SK-N-SH (cell line): ENCODE data around the gene TECTB. TPM values are rescaled to one million over a fixed set of nuclear protein-coding genes. Genes with fewer than 3 reads are reported as not detected.

Experiments used
- CTCF ChIA-PET: fragments of 300-600, 350-600 bp; formaldehyde crosslinking; extraction: SDS; loops from one replicate; lab custom pipeline; 2021; lab: Yijun Ruan, JAX
- POLR2A ChIA-PET: fragments of 350-600 bp; sonication (Branson Sonifier 250); formaldehyde crosslinking; extraction: SDS; loops from one replicate; lab custom pipeline; 2020; ENCODE audit warnings: antibody characterized with exemption, inconsistent platforms; lab: Yijun Ruan, JAX
- DNase-seq: peaks from one replicate; pipeline ENCODE4 v3.0.0; 2012
- H2AFZ ChIP-seq: fragments of 200-600 bp; sonication (generic); 2 replicates; pipeline ENCODE4 v1.8.1; 2016; ENCODE audit warnings: antibody characterized with exemption, mild to moderate bottlenecking, low read depth
- H3F3A ChIP-seq: fragments of 200-600 bp; sonication (generic); replicated peaks from 2 replicates; pipeline ENCODE3; 2016; ENCODE audit warnings: antibody characterized with exemption, mild to moderate bottlenecking; ENCODE audit not compliant: insufficient read depth
- H3K27ac ChIP-seq, 2 experiments: fragments of 200-500 bp in 1 of 2; fragments of 200-600 bp in 1 of 2; sonication (Bioruptor generic) in 1 of 2; sonication (generic), shearing (Covaris generic) in 1 of 2; 2 replicates each; pipeline versions ENCODE4 v1.5.1 to v1.6.1; 2014 to 2016; ENCODE audit warnings: low read depth in 2 of 2, inconsistent platforms in 1 of 2, low read length in 1 of 2, mild to moderate bottlenecking in 1 of 2, mixed read lengths in 1 of 2
- H3K27me3 ChIP-seq: fragments of 200-600 bp; sonication (generic), shearing (Covaris generic); 2 replicates; pipeline ENCODE4 v1.6.1; 2016; ENCODE audit warnings: mixed run types; ENCODE audit not compliant: insufficient read depth
- H3K36me3 ChIP-seq, 2 experiments: fragments of 200-500 bp in 1 of 2; fragments of 200-600 bp in 1 of 2; sonication (Bioruptor generic) in 1 of 2; sonication (generic) in 1 of 2; replicated peaks in 1 of 2; 2 replicates each; pipeline versions ENCODE3 to v1.5.1; 2014 to 2016; ENCODE audit warnings: low read length in 1 of 2, mild to moderate bottlenecking in 1 of 2; ENCODE audit not compliant: insufficient read depth in 2 of 2, control insufficient read depth in 1 of 2
- H3K4me1 ChIP-seq, 2 experiments: fragments of 200-500 bp in 1 of 2; fragments of 200-600 bp in 1 of 2; sonication (Bioruptor generic) in 1 of 2; sonication (generic), shearing (Covaris generic) in 1 of 2; 2 replicates each; pipeline versions ENCODE4 v1.5.1 to v1.6.1; 2014 to 2016; ENCODE audit warnings: low read depth in 1 of 2, low read length in 1 of 2, mixed run types in 1 of 2; ENCODE audit not compliant: insufficient read depth in 2 of 2, control insufficient read depth in 1 of 2
- H3K4me2 ChIP-seq: fragments of 200-600 bp; sonication (generic), shearing (Covaris generic); 2 replicates; pipeline ENCODE4 v1.6.1; 2017; ENCODE audit warnings: mixed run types
- H3K4me3 ChIP-seq, 2 experiments: fragments of 200-500 bp in 1 of 2; fragments of 200-600 bp in 1 of 2; sonication (Bioruptor generic) in 1 of 2; sonication (generic), shearing (Covaris generic) in 1 of 2; 2 replicates each; pipeline versions ENCODE4 v1.5.1 to v1.8.1; 2014 to 2016; ENCODE audit warnings: low read depth in 2 of 2, inconsistent platforms in 1 of 2, low read length in 1 of 2, mild to moderate bottlenecking in 1 of 2, mixed read lengths in 1 of 2, moderate library complexity in 1 of 2
- H3K79me2 ChIP-seq: fragments of 200-600 bp; sonication (generic); 2 replicates; pipeline ENCODE4 v1.8.1; 2017; ENCODE audit warnings: mild to moderate bottlenecking; ENCODE audit not compliant: insufficient read depth
- H3K9ac ChIP-seq: fragments of 200-600 bp; sonication (generic); 2 replicates; pipeline ENCODE4 v1.6.1; 2017; ENCODE audit warnings: mixed run types
- H3K9me2 ChIP-seq: fragments of 200-600 bp; sonication (generic); 2 replicates; pipeline ENCODE4 v1.6.1; 2017; ENCODE audit warnings: mixed run types
- H3K9me3 ChIP-seq: fragments of 200-600 bp; sonication (generic); 2 replicates; pipeline ENCODE4 v1.6.1; 2017; ENCODE audit warnings: mixed run types, mild to moderate bottlenecking, moderate library complexity
- H4K20me1 ChIP-seq: fragments of 200-600 bp; sonication (generic); 2 replicates; pipeline ENCODE4 v1.6.1; 2017; ENCODE audit warnings: mild to moderate bottlenecking, mixed run types; ENCODE audit not compliant: insufficient read depth
- ELF1 ChIP-seq: IDR thresholded peaks from 2 replicates; pipeline ENCODE4 v1.4.0; 2012
- EP300 ChIP-seq, 2 experiments: IDR thresholded peaks; 2 replicates each; pipeline versions ENCODE4 v1.4.0 to v1.6.1; 2012; ENCODE audit warnings: borderline replicate concordance in 1 of 2, low read depth in 1 of 2, low read length in 1 of 2
- FOXJ3 ChIP-seq: sonication (generic); formaldehyde crosslinking; IDR thresholded peaks from 2 replicates; pipeline ENCODE4 v1.5.1; 2020; ENCODE audit warnings: mild to moderate bottlenecking, missing genetic modification reagents
- FOXM1 ChIP-seq: IDR thresholded peaks from 2 replicates; pipeline ENCODE4 v1.4.0; 2012; ENCODE audit warnings: low read depth, mild to moderate bottlenecking
- IRF3 ChIP-seq: fragments of 150-350 bp; IDR thresholded peaks from 2 replicates; pipeline ENCODE4 v1.6.1; 2016; ENCODE audit warnings: mild to moderate bottlenecking, low read depth, low read length
- MXI1 ChIP-seq: IDR thresholded peaks from 2 replicates; pipeline ENCODE4 v1.6.1; 2012; ENCODE audit warnings: mild to moderate bottlenecking, low read depth, low read length, improper control_type of control experiment
- NFIC ChIP-seq: IDR thresholded peaks from 2 replicates; pipeline ENCODE4 v1.4.0; 2012; ENCODE audit warnings: borderline replicate concordance
- PBX3 ChIP-seq: IDR thresholded peaks from 2 replicates; pipeline ENCODE4; 2012
- RAD21 ChIP-seq: IDR thresholded peaks from 2 replicates; pipeline ENCODE4 v1.6.1; 2012; ENCODE audit warnings: mild to moderate bottlenecking, low read length
- RCOR1 ChIP-seq: fragments of 150-350 bp; IDR thresholded peaks from 2 replicates; pipeline ENCODE4 v1.6.1; 2017; ENCODE audit warnings: antibody characterized with exemption, low read length
- RFX5 ChIP-seq: IDR thresholded peaks from 2 replicates; pipeline ENCODE4 v1.6.1; 2012; ENCODE audit warnings: mild to moderate bottlenecking, improper control_type of control experiment, low read length
- RXRA ChIP-seq: IDR thresholded peaks from 2 replicates; pipeline ENCODE4 v1.4.0; 2012; ENCODE audit warnings: low read depth, mild to moderate bottlenecking, borderline replicate concordance
- SMC3 ChIP-seq: IDR thresholded peaks from 2 replicates; pipeline ENCODE4 v1.6.1; 2012; ENCODE audit warnings: low read depth, low read length, improper control_type of control experiment
- TAF1 ChIP-seq: IDR thresholded peaks from 2 replicates; pipeline ENCODE4 v1.6.1; 2012; ENCODE audit warnings: low read depth, mild to moderate bottlenecking, low read length, moderate library complexity, borderline replicate concordance
- WGBS: methylation state at CpG from one replicate; pipeline ENCODE4 v1.1.6; 2017; ENCODE audit warnings: low lambda C conversion rate; 5-methylcytosine and 5-hydroxymethylcytosine counted together
- polyA plus RNA-seq, 3 experiments: library from polyadenylated mRNA; depleted of rRNA; stranded (reverse); fragments of >200 nt; gene quantifications; 2 replicates each; pipeline ENCODE4 v1.2.3, GENCODE V29; 2012

Gene TECTB
- not detected in 2 replicates for polyA plus RNA-seq (2012; rRNA removed)
- not detected in 2 replicates for polyA plus RNA-seq (2012; cell fraction: cytosol; rRNA removed)
- polyA plus RNA-seq (2012; cell fraction: nucleus; rRNA removed) = not detected in 2 replicates

DNA sequence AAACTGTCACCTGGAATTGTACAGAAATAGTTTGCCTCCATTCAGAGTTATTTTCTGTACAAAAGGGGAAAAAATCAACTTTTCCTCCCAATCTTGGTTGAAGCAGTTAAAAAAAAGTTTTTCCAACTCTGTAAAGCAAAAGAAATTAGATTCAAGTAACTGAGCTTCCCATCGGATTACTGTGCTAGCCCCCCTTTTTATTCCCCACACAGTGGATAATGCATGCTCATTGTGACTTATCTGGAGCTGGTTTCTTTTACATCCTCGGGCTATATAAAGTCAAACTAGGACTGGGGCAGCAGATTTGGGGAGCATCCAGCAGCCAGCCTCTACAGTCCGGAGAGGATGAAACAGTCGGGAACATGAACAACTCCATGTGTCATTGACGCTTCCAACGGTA lies at the start of gene TECTB:
TSS of gene TECTB (plus strand) at position 301 of the 400 bp plus-strand sequence. CDS start 335 bp downstream, outside the sequence.
- TF ChIP-seq EP300 (IDR thresholded peaks at IDR 0.05; ENCODE audit: borderline replicate concordance in 1 of 2, low read depth in 1 of 2, low read length in 1 of 2) (no peak), RXRA (no peak)
- no peaks in the 10 kb centered on the region for H3K27me3 ChIP-seq
- no peaks in the 10 kb centered on the region for H3F3A ChIP-seq
- no peak within 1 kb of the TSS for H3K4me2 ChIP-seq
- H3K4me3 ChIP-seq = no peak within 1 kb of the TSS
- H4K20me1 ChIP-seq = no peaks in the 10 kb centered on the region
- DNase-seq = no peak
- CTCF ChIA-PET = no interaction called here
- H3K36me3 ChIP-seq = no peaks in the 10 kb centered on the region
- H3K9me3 ChIP-seq = no peaks in the 10 kb centered on the region
- no peaks in the 10 kb centered on the region for H3K79me2 ChIP-seq
- H2AFZ ChIP-seq = no peak within 1 kb of the TSS
- no peak within 1 kb of the TSS for H3K27ac ChIP-seq
- POLR2A ChIA-PET = no interaction called here
- no peaks in the 10 kb centered on the region; a peak in 1 of 4 replicates for H3K4me1 ChIP-seq
- 51% methylated on average over 6 of the region's 6 CpGs for WGBS
- H3K9me2 ChIP-seq = no peaks in the 10 kb centered on the region
- no peak within 1 kb of the TSS for H3K9ac ChIP-seq

GRCh38 chr10:112235141-112235540 lies 48.1 kb upstream of the TECTB start:
- POLR2A ChIA-PET = no interaction called here
- H2AFZ ChIP-seq = no peak overlapping the region
- H3K27me3 ChIP-seq = no peaks in the 10 kb centered on the region

More at GRCh38 chr10:112235141-112235540, 48.1 kb upstream of the TECTB start:
- H3K4me2 ChIP-seq = no peak overlapping the region
- no peaks in the 10 kb centered on the region for H4K20me1 ChIP-seq
- no peaks in the 10 kb centered on the region for H3K36me3 ChIP-seq
- H3K79me2 ChIP-seq = no peaks in the 10 kb centered on the region
- no peak overlapping the region for H3K27ac ChIP-seq
- H3K4me1 ChIP-seq = peaks cover 0 to 20% of the 10 kb centered on the region in 2 experiments; a peak in 1 of 4 replicates
- H3K9me2 ChIP-seq = no peaks in the 10 kb centered on the region
- H3K4me3 ChIP-seq = no peak overlapping the region
- no peaks in the 10 kb centered on the region for H3F3A ChIP-seq
- DNase-seq = no peak
- CTCF ChIA-PET = no interaction called here
- no peaks in the 10 kb centered on the region for H3K9me3 ChIP-seq
- WGBS = 44% methylated on average over 7 of the region's 7 CpGs
- H3K9ac ChIP-seq = no peak overlapping the region
- TF ChIP-seq FOXJ3 (CRISPR knock-in tag) = no peak
- no peak for TF ChIP-seq RCOR1
- no peak for TF ChIP-seq EP300 (IDR thresholded peaks at IDR 0.05; ENCODE audit: borderline replicate concordance in 1 of 2, low read depth in 1 of 2, low read length in 1 of 2)
- TF ChIP-seq RXRA = no peak
- no peak for TF ChIP-seq TAF1
- TF ChIP-seq RFX5 = no peak
- TF ChIP-seq IRF3 = no peak
- TF ChIP-seq ELF1 = no peak
- TF ChIP-seq FOXM1 = no peak
- TF ChIP-seq SMC3 = no peak
- no peak for TF ChIP-seq PBX3
- TF ChIP-seq MXI1 = no peak
- TF ChIP-seq NFIC = no peak
- TF ChIP-seq RAD21 = no peak
